LNCAP (cell line): ENCODE data around the gene SMYD3.

Experiments used
- CTCF ChIP-seq: fragments of 450-650 bp; IDR thresholded peaks from 2 replicates; pipeline ENCODE4 v1.5.1; 2017; ENCODE audit warnings: mild to moderate bottlenecking

SMYD3 gene

GRCh38 chr1:246460406-246460805 lies 46.7 kb downstream of the SMYD3 start:
- no peak for TF ChIP-seq CTCF

- TF ChIP-seq CTCF = no peak
Observed at GRCh38 chr1:246459221-246459620, 47.9 kb downstream of the SMYD3 start.

DNA sequence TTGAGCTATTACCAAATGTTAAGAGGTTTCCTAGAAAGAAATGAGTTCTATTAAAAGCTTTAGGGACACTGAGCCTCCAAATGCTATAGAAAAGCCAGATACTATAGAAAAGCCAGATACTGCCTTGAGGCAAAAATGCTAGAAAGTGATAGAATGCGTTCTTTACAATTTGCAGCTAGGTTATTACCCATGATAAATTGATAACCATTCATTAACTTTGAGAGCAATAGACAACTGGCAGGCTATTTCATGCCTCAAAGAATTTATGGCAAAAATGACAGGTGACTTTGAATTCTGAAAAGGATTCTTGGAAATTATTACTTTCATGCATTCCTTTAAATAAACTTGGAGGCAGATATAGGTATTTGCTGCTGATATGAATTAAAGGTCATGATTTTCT lies 51.6 kb downstream of the SMYD3 start:
- no peak for TF ChIP-seq CTCF

- TF ChIP-seq CTCF = no peak
Observed at GRCh38 chr1:246454655-246455054, 52.4 kb downstream of the SMYD3 start.

GRCh38 chr1:246450611-246451251 lies 56.3 kb downstream of the SMYD3 start:
- TF ChIP-seq CTCF = peak; percentile 86

- TF ChIP-seq CTCF = no peak
Observed at GRCh38 chr1:246448373-246448772, 58.7 kb downstream of the SMYD3 start.

DNA sequence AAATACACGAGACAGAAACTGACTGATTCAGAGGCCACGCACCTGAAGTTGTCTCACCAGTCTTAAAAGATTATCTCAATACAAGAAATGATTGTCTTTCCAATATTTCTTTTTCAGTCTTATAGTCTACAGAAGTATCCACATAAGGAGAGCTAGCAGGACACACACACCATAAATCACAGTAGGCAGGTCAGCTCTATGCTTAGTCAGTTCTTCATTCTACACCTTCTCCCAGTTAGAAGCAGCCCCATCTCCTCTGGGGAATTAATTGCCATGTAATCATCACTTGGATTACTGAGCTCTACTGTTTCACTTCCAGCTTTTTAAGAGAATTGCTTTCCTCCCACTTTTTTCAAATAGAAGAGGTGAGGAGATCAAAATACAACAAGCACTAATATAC lies 59.6 kb downstream of the SMYD3 start:
- no peak for TF ChIP-seq CTCF

- TF ChIP-seq CTCF = no peak
Observed at GRCh38 chr1:246445503-246445902, 61.6 kb downstream of the SMYD3 start.
